ENCODE measurements around the gene SUCNR1. TPM values are rescaled to one million over a fixed set of nuclear protein-coding genes. Genes with fewer than 3 reads are reported as not detected.

The SUCNR1 gene
- total RNA-seq, 1 experiment from 2014 or later, result 0.41 TPM

- TF ChIP-seq CTCF (conservative IDR thresholded peaks at IDR 0.05; ENCODE audit: low read depth, low read length), result no peak
- TF ChIP-seq EZH2 (IDR thresholded peaks at IDR 0.05; ENCODE audit: borderline replicate concordance, low read depth, low read length, poor library complexity, severe bottlenecking), result no peak
- CTCF ChIA-PET, result no interaction called here
- intact Hi-C loops (cut with micrococcal nuclease; ENCODE audit: unreplicated experiment), result no loop called here
- Histone ChIP-seq H3K4me1 (ENCODE audit: insufficient read depth, low read length, poor library complexity, severe bottlenecking) (peaks cover 7% of the 10 kb centered on the region), H3K27ac (ENCODE audit: low read depth, low read length, poor library complexity, severe bottlenecking) (no peak overlapping the region), H3K36me3 (ENCODE audit: insufficient read depth, low read length, poor library complexity, severe bottlenecking) (no peaks in the 10 kb centered on the region), H3K27me3 (replicated peaks; ENCODE audit: insufficient read depth, low read depth, low read length, poor library complexity) (no peaks in the 10 kb centered on the region), H3K9me3 (ENCODE audit: low read depth, low read length, poor library complexity, severe bottlenecking) (no peaks in the 10 kb centered on the region), H3K4me3 (ENCODE audit: low read depth, low read length, poor library complexity, severe bottlenecking) (no peak overlapping the region)
- DNase-seq (ENCODE audit: low spot score), result no peak
- POLR2A ChIA-PET (ENCODE audit: low non-redundant PET), result no interaction called here
- BruUV-seq (replicated peaks), result no TSS peak
Observed at GRCh38 chr3:151890721-151891141, 17.3 kb downstream of the SUCNR1 start.

DNA sequence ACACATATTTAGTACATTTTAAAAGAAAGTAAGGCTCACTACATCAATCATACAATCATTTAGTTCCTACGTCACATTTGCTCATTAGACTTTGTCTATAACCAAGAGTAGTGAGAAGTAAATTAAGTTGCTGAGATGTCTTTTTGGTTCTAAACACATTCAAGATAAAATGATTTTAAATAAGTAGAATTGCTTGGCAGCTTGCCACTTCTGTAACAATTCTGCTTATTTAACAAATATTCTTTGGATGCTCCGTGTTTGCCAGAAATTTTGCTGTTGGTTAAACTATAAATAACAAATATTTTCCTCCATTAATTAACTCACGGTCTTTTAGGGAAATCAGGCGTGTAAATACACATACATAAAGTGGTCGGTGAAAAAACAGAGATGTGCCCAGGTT is 18.3 kb downstream of the SUCNR1 start:
- Histone ChIP-seq H3K9me3 (ENCODE audit: low read depth, low read length, poor library complexity, severe bottlenecking) (no peaks in the 10 kb centered on the region), H3K36me3 (ENCODE audit: insufficient read depth, low read length, poor library complexity, severe bottlenecking) (no peaks in the 10 kb centered on the region), H3K4me3 (ENCODE audit: low read depth, low read length, poor library complexity, severe bottlenecking) (no peak overlapping the region), H3K27me3 (replicated peaks; ENCODE audit: insufficient read depth, low read depth, low read length, poor library complexity) (no peaks in the 10 kb centered on the region), H3K27ac (ENCODE audit: low read depth, low read length, poor library complexity, severe bottlenecking) (no peak overlapping the region), H3K4me1 (ENCODE audit: insufficient read depth, low read length, poor library complexity, severe bottlenecking) (peaks cover 12% of the 10 kb centered on the region)
- no peak for DNase-seq (ENCODE audit: low spot score)
- CTCF ChIA-PET, result no interaction called here
- POLR2A ChIA-PET (ENCODE audit: low non-redundant PET), result no interaction called here
- TF ChIP-seq EZH2 (IDR thresholded peaks at IDR 0.05; ENCODE audit: borderline replicate concordance, low read depth, low read length, poor library complexity, severe bottlenecking), result no peak
- no peak for TF ChIP-seq CTCF (conservative IDR thresholded peaks at IDR 0.05; ENCODE audit: low read depth, low read length)
- no TSS peak for BruUV-seq (replicated peaks)
- intact Hi-C loops (cut with micrococcal nuclease; ENCODE audit: unreplicated experiment), result no loop called here

DNA sequence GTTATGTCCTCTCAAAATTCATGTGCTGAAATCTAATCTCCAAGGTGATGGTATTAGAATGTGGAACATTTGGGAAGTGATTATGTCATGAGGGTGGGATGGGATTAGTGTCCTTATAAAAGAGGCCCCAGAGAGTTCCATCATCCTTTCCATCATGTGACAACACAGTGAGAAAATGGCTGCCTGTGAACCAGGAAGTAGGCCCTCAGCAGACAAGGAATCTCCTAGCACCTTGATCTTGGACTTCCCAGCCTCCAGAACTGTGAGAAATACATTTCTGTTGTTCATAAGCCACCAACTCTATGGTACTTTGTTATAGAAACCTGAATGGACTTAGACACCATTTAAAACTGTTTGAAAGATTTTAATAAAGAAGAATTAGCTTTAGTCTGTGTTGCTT is 20.8 kb downstream of the SUCNR1 start:
- BruUV-seq (replicated peaks), result no TSS peak
- ChIA-PET CTCF (no interaction called here), POLR2A (ENCODE audit: low non-redundant PET) (no interaction called here)
- Histone ChIP-seq H3K36me3 (ENCODE audit: insufficient read depth, low read length, poor library complexity, severe bottlenecking) (no peaks in the 10 kb centered on the region), H3K4me3 (ENCODE audit: low read depth, low read length, poor library complexity, severe bottlenecking) (no peak overlapping the region), H3K27me3 (replicated peaks; ENCODE audit: insufficient read depth, low read depth, low read length, poor library complexity) (no peaks in the 10 kb centered on the region), H3K9me3 (ENCODE audit: low read depth, low read length, poor library complexity, severe bottlenecking) (no peaks in the 10 kb centered on the region), H3K27ac (ENCODE audit: low read depth, low read length, poor library complexity, severe bottlenecking) (no peak overlapping the region), H3K4me1 (ENCODE audit: insufficient read depth, low read length, poor library complexity, severe bottlenecking) (peaks cover 12% of the 10 kb centered on the region)
- TF ChIP-seq EZH2 (IDR thresholded peaks at IDR 0.05; ENCODE audit: borderline replicate concordance, low read depth, low read length, poor library complexity, severe bottlenecking), result no peak
- TF ChIP-seq CTCF (conservative IDR thresholded peaks at IDR 0.05; ENCODE audit: low read depth, low read length), result no peak
- no peak for DNase-seq (ENCODE audit: low spot score)
- intact Hi-C loops (cut with micrococcal nuclease; ENCODE audit: unreplicated experiment), result no loop called here
